NB4 (cell line): Measurements from ENCODE around the gene PDK2.

Experiments used
- DNase-seq: peaks from one replicate; pipeline ENCODE4 v3.0.0; 2010; ENCODE audit warnings: low read depth
- H3K4me3 ChIP-seq: one replicate; pipeline ENCODE4 v1.5.1; 2011; ENCODE audit warnings: mild to moderate bottlenecking, low read depth, low read length, moderate library complexity
- MYC ChIP-seq: IDR thresholded peaks from 2 replicates; pipeline ENCODE4 v1.6.1; 2011; ENCODE audit warnings: low read depth, low read length
- POLR2A ChIP-seq: IDR thresholded peaks from 2 replicates; pipeline ENCODE4 v1.6.1; 2011; ENCODE audit warnings: mild to moderate bottlenecking; ENCODE audit not compliant: insufficient read length; ENCODE audit errors: extremely low read depth
- TF ChIP-seq, protein P1 (sequence below): IDR thresholded peaks from 2 replicates; pipeline ENCODE4 v1.6.1; 2011; ENCODE audit warnings: low read depth, low read length
- TF ChIP-seq, protein P2 (sequence below): IDR thresholded peaks from one replicate; pipeline ENCODE4 v1.5.1; 2012; ENCODE audit warnings: low read depth, low read length

The PDK2 gene

DNA sequence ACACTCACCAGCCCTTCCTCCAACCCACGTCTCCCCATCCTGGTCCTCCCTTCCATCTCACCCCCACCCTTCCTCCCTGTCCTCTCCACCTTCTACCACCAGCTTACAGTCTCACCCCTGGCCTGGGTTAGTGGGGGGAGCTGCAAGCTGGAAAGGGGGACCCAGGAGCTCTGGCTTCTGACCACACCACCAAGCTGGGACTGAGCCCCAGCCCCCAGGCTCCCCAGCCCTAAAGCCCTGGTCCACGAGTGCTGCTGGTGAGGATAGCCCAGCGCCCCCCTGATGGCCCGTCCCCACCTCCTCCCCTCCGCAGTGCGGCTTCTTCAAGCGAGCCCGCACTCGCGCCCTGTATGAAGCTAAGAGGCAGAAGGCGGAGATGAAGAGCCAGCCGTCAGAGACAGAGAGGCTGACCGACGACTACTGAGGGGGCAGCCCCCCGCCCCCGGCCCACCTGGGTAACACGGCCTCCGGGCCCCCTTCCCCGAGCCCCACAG is 7.2 kb upstream of the PDK2 start:
- TF ChIP-seq, protein P1, sequence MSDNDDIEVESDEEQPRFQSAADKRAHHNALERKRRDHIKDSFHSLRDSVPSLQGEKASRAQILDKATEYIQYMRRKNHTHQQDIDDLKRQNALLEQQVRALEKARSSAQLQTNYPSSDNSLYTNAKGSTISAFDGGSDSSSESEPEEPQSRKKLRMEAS = no peak
- TF ChIP-seq POLR2A = no peak
- TF ChIP-seq MYC = no peak
- TF ChIP-seq, protein P2, sequence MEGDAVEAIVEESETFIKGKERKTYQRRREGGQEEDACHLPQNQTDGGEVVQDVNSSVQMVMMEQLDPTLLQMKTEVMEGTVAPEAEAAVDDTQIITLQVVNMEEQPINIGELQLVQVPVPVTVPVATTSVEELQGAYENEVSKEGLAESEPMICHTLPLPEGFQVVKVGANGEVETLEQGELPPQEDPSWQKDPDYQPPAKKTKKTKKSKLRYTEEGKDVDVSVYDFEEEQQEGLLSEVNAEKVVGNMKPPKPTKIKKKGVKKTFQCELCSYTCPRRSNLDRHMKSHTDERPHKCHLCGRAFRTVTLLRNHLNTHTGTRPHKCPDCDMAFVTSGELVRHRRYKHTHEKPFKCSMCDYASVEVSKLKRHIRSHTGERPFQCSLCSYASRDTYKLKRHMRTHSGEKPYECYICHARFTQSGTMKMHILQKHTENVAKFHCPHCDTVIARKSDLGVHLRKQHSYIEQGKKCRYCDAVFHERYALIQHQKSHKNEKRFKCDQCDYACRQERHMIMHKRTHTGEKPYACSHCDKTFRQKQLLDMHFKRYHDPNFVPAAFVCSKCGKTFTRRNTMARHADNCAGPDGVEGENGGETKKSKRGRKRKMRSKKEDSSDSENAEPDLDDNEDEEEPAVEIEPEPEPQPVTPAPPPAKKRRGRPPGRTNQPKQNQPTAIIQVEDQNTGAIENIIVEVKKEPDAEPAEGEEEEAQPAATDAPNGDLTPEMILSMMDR = no peak
- DNase-seq = no peak
- H3K4me3 ChIP-seq = no peak overlapping the region

- H3K4me3 ChIP-seq = no peak overlapping the region
- TF ChIP-seq MYC (no peak), POLR2A (no peak)
- TF ChIP-seq, protein P2 = no peak
- TF ChIP-seq, protein P1 = no peak
- DNase-seq = no peak
Observed at GRCh38 chr17:50088952-50089825, 6.0 kb upstream of the PDK2 start.

DNA sequence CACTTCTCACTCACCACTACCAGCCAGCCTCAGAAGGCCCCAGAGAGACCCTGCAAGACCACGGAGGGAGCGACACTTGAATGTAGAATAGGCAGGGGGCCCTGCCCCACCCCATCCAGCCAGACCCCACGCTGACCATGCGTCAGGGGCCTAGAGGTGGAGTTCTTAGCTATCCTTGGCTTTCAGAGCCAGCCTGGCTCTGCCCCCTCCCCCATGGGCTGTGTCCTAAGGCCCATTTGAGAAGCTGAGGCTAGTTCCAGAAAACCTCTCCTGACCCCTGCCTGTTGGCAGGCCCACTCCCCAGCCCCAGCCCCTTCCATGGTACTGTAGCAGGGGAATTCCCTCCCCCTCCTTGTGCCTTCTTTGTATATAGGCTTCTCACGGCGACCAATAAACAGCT is 5.1 kb upstream of the PDK2 start:
- DNase-seq = no peak
- no peak overlapping the region for H3K4me3 ChIP-seq
- TF ChIP-seq, protein P2 = no peak
- TF ChIP-seq POLR2A (no peak), MYC (no peak)
- TF ChIP-seq, protein P1 = no peak

DNA sequence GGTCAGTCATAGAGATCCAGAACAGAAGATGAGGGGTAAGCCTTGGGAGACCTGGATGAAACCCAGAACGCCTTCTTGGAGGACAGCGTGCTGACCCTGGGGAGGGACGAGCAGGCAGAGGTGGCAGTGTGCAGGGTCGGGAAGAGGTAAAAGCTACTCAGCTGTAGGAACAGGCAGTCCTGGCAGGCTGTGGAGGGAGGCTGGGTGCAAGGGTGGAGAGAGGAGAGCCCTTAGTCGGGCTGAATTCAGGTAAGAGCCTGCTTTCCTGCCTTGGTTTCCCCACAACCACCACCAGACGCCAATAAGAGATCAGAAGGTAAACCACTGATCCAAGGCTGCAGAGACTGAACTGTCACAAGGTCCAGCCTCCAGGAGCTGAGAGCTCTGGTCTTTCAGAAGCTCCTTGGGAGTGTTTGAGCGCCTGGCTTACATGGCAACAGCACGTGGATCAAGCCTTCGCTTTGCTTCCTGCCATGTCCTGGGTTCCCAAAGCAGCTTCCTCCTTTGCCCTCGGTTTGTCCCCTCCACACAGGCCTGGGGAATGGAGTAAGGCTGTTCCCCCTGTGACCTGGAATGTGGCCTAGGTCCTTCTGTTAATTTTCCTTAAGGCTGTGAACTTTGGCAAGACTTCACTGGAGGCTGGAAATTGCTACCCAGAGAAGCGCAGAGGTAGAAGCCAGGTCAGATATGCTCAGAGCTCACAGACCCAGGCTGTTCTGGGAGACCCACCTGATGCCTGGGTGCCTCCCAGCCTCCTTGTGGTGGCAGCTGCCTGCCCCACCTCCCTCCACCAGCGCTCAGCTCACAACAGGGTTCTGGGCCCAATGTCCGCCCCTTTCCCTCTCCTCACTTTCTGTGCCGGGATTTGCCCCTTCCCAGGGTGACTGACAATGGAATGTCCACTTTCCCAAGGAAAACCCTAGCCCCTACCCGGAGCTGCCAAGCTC is 3.9 kb upstream of the PDK2 start:
- DNase-seq = no peak
- TF ChIP-seq POLR2A (no peak), MYC (no peak)
- TF ChIP-seq, protein P1 = no peak

DNA sequence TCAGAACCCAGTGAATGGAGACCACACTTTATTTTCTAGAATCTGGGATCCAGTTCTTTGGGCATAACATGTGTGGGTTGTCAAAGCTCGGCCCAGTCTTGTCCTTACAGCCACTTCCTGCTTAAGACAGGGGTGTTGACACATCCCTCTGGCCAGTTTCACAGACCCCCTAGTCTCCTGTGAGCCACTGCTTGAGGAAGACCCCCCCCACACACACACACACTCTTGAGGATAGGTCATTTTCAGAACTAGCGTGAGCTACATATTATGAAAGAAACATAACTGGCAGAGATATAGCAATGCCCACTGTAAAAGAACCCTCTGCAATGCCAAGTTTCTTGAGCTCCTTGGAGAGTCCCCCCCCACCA is 3.2 kb upstream of the PDK2 start:
- TF ChIP-seq MYC = no peak
- TF ChIP-seq, protein P2 = no peak
- no peak for TF ChIP-seq POLR2A
- TF ChIP-seq, protein P1 = no peak

More for the DNA sequence above, 3.9 kb upstream of the PDK2 start:
- no peak overlapping the region for H3K4me3 ChIP-seq

More for the DNA sequence above, 3.2 kb upstream of the PDK2 start:
- DNase-seq = no peak
- H3K4me3 ChIP-seq = no peak overlapping the region
